Prostate gland (tissue), 2 donors: ENCODE results near the gene LPAR3. TPM values are rescaled to one million over a fixed set of nuclear protein-coding genes. Genes with fewer than 3 reads are reported as not detected.

ENCODE experiments used
- DNase-seq: peaks from one replicate; pipeline ENCODE4 v3.0.0-alpha.2; 2019; ENCODE audit warnings: low spot score
- H3K27ac ChIP-seq, 2 donors: fragments of 200-600 bp; sonication (generic); 2 replicates each; pipeline ENCODE4 v1.5.1; 2017 to 2019
- H3K27me3 ChIP-seq: fragments of 200-600 bp; sonication (generic); replicated peaks from 2 replicates; pipeline ENCODE4 v1.5.1; 2019; ENCODE audit not compliant: insufficient read depth
- H3K36me3 ChIP-seq, 2 donors: fragments of 200-600 bp; sonication (generic); 1 replicate in 1 of 2; 2 replicates in 1 of 2; pipeline versions ENCODE4 v1.5.1 to v1.8.1; 2017 to 2019
- H3K4me1 ChIP-seq: fragments of 200-600 bp; sonication (generic); replicated peaks from 2 replicates; pipeline ENCODE4 v1.5.1; 2019
- H3K4me3 ChIP-seq, 2 donors: fragments of 200-600 bp; sonication (generic); 2 replicates each; pipeline ENCODE4 v1.5.1; 2017 to 2019
- H3K9me3 ChIP-seq: fragments of 200-600 bp; sonication (generic); 2 replicates; pipeline ENCODE4 v1.5.1; 2017
- CTCF ChIP-seq, 4 experiments: fragments of 200-600 bp in 2 of 4; fragments of 450-650 bp in 2 of 4; sonication (generic) in 2 of 4; IDR thresholded peaks; 1 replicate in 3 of 4; 2 replicates in 1 of 4; pipeline ENCODE4 v1.5.1; 2016 to 2019; ENCODE audit warnings: antibody characterized with exemption in 4 of 4, mild to moderate bottlenecking in 2 of 4, moderate library complexity in 2 of 4
- POLR2A ChIP-seq: fragments of 450-650 bp; IDR thresholded peaks from one replicate; pipeline ENCODE4 v1.6.1; 2016; ENCODE audit warnings: antibody characterized with exemption, mild to moderate bottlenecking
- POLR2AphosphoS5 ChIP-seq: sonication (generic); formaldehyde crosslinking; IDR thresholded peaks from one replicate; pipeline ENCODE4 v1.6.1; 2017; ENCODE audit warnings: antibody characterized with exemption
- WGBS: methylation state at CpG from one replicate; pipeline ENCODE4 v1.1.5; 2018; 5-methylcytosine and 5-hydroxymethylcytosine counted together
- intact Hi-C: fragments of 100-400 bp; cut with DNase I; formaldehyde crosslinking; loops from one replicate; pipeline ENCODE4 v1.14.2; 2022
- total RNA-seq, 2 donors: library from RNA; depleted of rRNA; stranded (reverse); fragments of >200 nt; gene quantifications; one replicate each; pipeline ENCODE4 v1.1.0, GENCODE V29; 2016

Gene LPAR3
- total RNA-seq, 2 donors from 2014 or later = 81.6 to 131 TPM

GRCh38 chr1:84774669-84775534 is 118.1 kb downstream of the LPAR3 start:
- intact Hi-C loops = loop anchor here (10.0 kb wide), 2 partner anchors 160 to 840 kb away; no protein-coding TSS in a partner anchor
- TF ChIP-seq CTCF (IDR thresholded peaks at IDR 0.05) = peak in 1 of 4 experiments; percentile 8
- TF ChIP-seq POLR2A = no peak
- TF ChIP-seq POLR2AphosphoS5 = peak; percentile 64
- no peaks in the 10 kb centered on the region for H3K27me3 ChIP-seq
- H3K36me3 ChIP-seq = no peaks in the 10 kb centered on the region
- peaks cover 13% of the 10 kb centered on the region for H3K4me1 ChIP-seq
- H3K9me3 ChIP-seq = no peaks in the 10 kb centered on the region
- DNase-seq = peak; percentile 76
- WGBS = 41% methylated on average over 14 of the region's 16 CpGs
- no peak overlapping the region for H3K4me3 ChIP-seq
- H3K27ac ChIP-seq = peak overlapping the region; percentile 40 to 59

GRCh38 chr1:84773933-84774497 is 119.0 kb downstream of the LPAR3 start:
- DNase-seq = no peak
- intact Hi-C loops = loop anchor here (10.0 kb wide), 2 partner anchors 161 to 839 kb away; no protein-coding TSS in a partner anchor
- H3K4me1 ChIP-seq = peaks cover 8% of the 10 kb centered on the region
- H3K27me3 ChIP-seq = no peaks in the 10 kb centered on the region
- H3K4me3 ChIP-seq = no peak overlapping the region
- no peaks in the 10 kb centered on the region for H3K36me3 ChIP-seq
- WGBS = 70% methylated on average over 4 of the region's 4 CpGs
- H3K9me3 ChIP-seq = no peaks in the 10 kb centered on the region
- peak overlapping the region; percentile 40 to 59 for H3K27ac ChIP-seq
- TF ChIP-seq POLR2AphosphoS5 (no peak), POLR2A (no peak), CTCF (IDR thresholded peaks at IDR 0.05) (no peak)

- no peaks in the 10 kb centered on the region for H3K27me3 ChIP-seq
- H3K4me3 ChIP-seq = no peak overlapping the region
- H3K27ac ChIP-seq = peak overlapping the region in 1 of 2 donors; percentile 59
- WGBS = 53% methylated on average over 6 of the region's 6 CpGs
- TF ChIP-seq POLR2AphosphoS5 = no peak
- TF ChIP-seq POLR2A = no peak
- no peak for TF ChIP-seq CTCF (IDR thresholded peaks at IDR 0.05)
- no peaks in the 10 kb centered on the region for H3K36me3 ChIP-seq
- intact Hi-C loops = loop anchor here (10.0 kb wide), 2 partner anchors 162 to 838 kb away; no protein-coding TSS in a partner anchor
- DNase-seq = no peak
- H3K9me3 ChIP-seq = no peaks in the 10 kb centered on the region
- H3K4me1 ChIP-seq = peaks cover 5% of the 10 kb centered on the region
Measured at GRCh38 chr1:84773195-84773594, 119.8 kb downstream of the LPAR3 start.

GRCh38 chr1:84772428-84772943 is 120.5 kb downstream of the LPAR3 start:
- H3K9me3 ChIP-seq = no peaks in the 10 kb centered on the region
- no peak overlapping the region for H3K4me3 ChIP-seq
- WGBS = 8% methylated on average over 6 of the region's 6 CpGs
- H3K27me3 ChIP-seq = no peaks in the 10 kb centered on the region
- H3K27ac ChIP-seq = peak overlapping the region in 1 of 2 donors; percentile 59
- peaks cover 5% of the 10 kb centered on the region for H3K4me1 ChIP-seq
- TF ChIP-seq CTCF (IDR thresholded peaks at IDR 0.05) (peak; percentile 90 to 93 (median 91)), POLR2A (no peak), POLR2AphosphoS5 (peak; percentile 72)
- intact Hi-C loops = loop anchor here (10.0 kb wide), 2 partner anchors 162 to 838 kb away; no protein-coding TSS in a partner anchor
- peak; percentile 89 for DNase-seq
- no peaks in the 10 kb centered on the region for H3K36me3 ChIP-seq
